ENCODE data around the gene MYO16. TPM values are rescaled to one million over a fixed set of nuclear protein-coding genes. Genes with fewer than 3 reads are reported as not detected.

The MYO16 gene
- total RNA-seq, 1 experiment from 2014 or later = not detected

GRCh38 chr13:108922108-108922507 is 292.7 kb downstream of the MYO16 start:
- Histone ChIP-seq H2BK12ac (ENCODE audit: insufficient read length, low read depth, low read length) (no peak overlapping the region), H2BK5ac (ENCODE audit: insufficient read length, low read length) (no peak overlapping the region), H3K4me2 (ENCODE audit: insufficient read depth, insufficient read length, low read length) (no peak overlapping the region), H2AK5ac (ENCODE audit: insufficient read length, low read length) (no peak overlapping the region), H2BK15ac (ENCODE audit: low read depth, low read length) (no peak overlapping the region), H3K18ac (ENCODE audit: insufficient read length, low read depth, low read length) (no peak overlapping the region), H3K9me3 (ENCODE audit: control insufficient read depth, low read depth, low read length) (no peaks in the 10 kb centered on the region), H3K23me2 (ENCODE audit: insufficient read length, low read depth, low read length, poor library complexity, severe bottlenecking) (no peaks in the 10 kb centered on the region), H4K91ac (ENCODE audit: insufficient read length, low read depth, low read length) (no peak overlapping the region), H3K9ac (ENCODE audit: extremely low read depth, insufficient read length, low read length) (no peak overlapping the region), H2BK120ac (ENCODE audit: low read depth, low read length, poor library complexity, severe bottlenecking) (no peak overlapping the region), H3K4ac (ENCODE audit: low read depth, low read length) (no peak overlapping the region), H3K56ac (ENCODE audit: insufficient read length, low read depth, low read length) (no peak overlapping the region), H3K27ac (ENCODE audit: insufficient read length, low read depth, low read length) (no peak overlapping the region), H3K4me1 (ENCODE audit: insufficient read depth, low read length) (no peaks in the 10 kb centered on the region), H3K79me1 (ENCODE audit: insufficient read depth, low read depth, low read length, poor library complexity, severe bottlenecking) (no peaks in the 10 kb centered on the region), H3K23ac (ENCODE audit: insufficient read length, low read depth, low read length) (no peak overlapping the region), H4K5ac (ENCODE audit: insufficient read length, low read depth, low read length) (no peak overlapping the region), H4K20me1 (ENCODE audit: control insufficient read depth, insufficient read depth, insufficient read length) (no peaks in the 10 kb centered on the region), H2AFZ (ENCODE audit: low read length) (no peak overlapping the region), H4K8ac (replicated peaks; ENCODE audit: insufficient read length, low read depth, low read length) (no peak overlapping the region), H3K27me3 (ENCODE audit: insufficient read depth, low read length) (no peaks in the 10 kb centered on the region), H3T11ph (ENCODE audit: low read length) (no peak overlapping the region), H3K14ac (ENCODE audit: insufficient read depth, low read length) (no peak overlapping the region), H3K79me2 (ENCODE audit: insufficient read depth, low read length) (no peaks in the 10 kb centered on the region), H2BK20ac (ENCODE audit: low read depth, low read length, poor library complexity, severe bottlenecking) (no peak overlapping the region)
- WGBS (ENCODE audit: extremely low coverage, insufficient read length, low lambda C conversion rate) = no CpG with 5 or more reads among the region's 5 CpGs
- Mint-ChIP-seq H3K27ac (no peak overlapping the region), H3K9me3 (no peaks in the 10 kb centered on the region), H3K27me3 (ENCODE audit: low read depth) (no peaks in the 10 kb centered on the region), H3K36me3 (ENCODE audit: insufficient read depth in 1 of 3, low read depth in 3 of 3) (no peaks in the 10 kb centered on the region; a peak in 1 of 7 replicates), H3K4me3 (no peak overlapping the region), H3K4me1 (peaks cover 0 to 10% of the 10 kb centered on the region in 2 experiments; a peak in 2 of 4 replicates)
- no peak for DNase-seq
- TF ChIP-seq CTCF (conservative IDR thresholded peaks at IDR 0.05) = no peak
